ENCODE measurements around the gene APOB.

The APOB gene

DNA sequence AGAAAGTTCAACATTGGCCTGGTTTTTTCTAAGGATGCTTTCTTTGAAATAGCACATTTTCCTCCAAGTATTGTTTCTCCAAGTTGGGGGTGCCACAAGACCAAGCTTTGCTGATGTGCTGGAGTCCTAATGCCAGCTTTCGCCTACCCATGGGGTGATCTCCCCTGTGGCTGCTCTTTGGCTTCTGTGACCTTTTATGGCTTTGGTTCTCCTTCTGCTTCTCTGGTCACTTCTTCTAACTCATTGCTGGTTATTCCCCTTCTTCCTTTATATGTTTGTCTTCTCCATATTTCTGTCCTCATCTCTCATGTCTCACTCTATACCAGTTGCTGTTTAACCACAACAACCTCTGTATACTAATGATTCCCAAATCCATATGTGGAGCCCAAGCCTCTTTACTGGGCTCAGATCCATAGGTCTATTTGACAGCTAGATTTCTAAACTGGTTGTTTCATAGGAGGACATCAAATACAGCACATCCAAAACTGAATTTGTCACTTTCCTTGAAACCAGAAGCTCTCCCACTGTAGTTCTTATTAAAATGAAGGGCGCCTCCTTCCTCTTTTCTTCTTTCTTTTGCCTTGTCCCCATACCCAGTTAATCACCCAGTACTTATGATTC, 23.1 kb downstream of the APOB start:
- TF ChIP-seq GATA2 (IDR thresholded peaks at IDR 0.05; ENCODE audit: low read depth, low read length) (no peak), GATA3 (IDR thresholded peaks at IDR 0.05; ENCODE audit: low read depth, low read length) (no peak)

DNA sequence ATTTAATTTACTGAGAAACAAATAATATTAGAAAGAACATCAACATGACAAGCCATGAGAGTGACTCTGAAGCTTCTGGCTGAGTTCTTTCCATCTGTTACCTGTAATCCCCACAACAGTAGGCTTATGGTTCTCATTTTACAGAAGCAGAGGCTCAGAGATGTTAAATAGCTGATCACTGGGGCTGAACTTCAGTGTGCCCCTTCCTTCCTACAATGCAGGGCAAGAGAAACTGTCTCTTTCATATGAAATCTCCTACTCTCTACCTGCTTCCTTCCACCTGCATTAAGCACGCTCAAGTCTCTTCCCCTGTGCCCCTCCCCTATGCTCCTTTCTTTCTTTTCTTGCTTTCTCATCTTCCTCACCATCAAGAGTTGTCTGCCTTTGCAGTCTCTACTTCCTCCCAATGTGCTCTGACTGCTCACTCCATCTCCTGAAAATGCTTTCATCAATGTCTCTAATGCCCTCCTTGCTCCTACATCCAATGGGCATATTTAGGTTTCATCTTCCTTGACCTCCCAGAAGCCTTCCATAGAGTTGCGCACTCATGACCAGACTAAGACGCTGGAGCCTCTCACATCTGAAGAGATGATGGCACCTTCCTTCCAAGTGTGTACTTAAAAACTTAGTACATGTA, 23.7 kb downstream of the APOB start:
- TF ChIP-seq GATA3 (IDR thresholded peaks at IDR 0.05; ENCODE audit: low read depth, low read length) = no peak
- no peak for TF ChIP-seq GATA2 (IDR thresholded peaks at IDR 0.05; ENCODE audit: low read depth, low read length)

DNA sequence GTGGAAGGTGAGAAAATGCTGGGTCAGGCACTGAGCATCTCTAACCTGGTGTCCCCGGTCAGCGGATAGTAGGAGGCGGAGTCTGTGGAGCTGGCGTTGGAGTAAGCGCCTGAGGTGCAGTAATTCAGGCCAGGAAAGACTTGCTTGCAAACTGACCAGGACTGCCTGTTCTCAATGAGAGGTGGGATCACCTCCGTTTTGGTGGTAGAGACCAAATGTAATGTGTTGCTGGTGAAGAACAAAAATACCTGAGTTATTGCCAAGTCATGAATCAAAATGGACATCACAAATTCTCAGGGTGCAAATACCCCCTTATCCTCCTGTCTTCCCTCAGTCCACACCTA, 24.2 kb downstream of the APOB start:
- no peak for TF ChIP-seq GATA3 (IDR thresholded peaks at IDR 0.05; ENCODE audit: low read depth, low read length)
- TF ChIP-seq GATA2 (IDR thresholded peaks at IDR 0.05; ENCODE audit: low read depth, low read length) = no peak

DNA sequence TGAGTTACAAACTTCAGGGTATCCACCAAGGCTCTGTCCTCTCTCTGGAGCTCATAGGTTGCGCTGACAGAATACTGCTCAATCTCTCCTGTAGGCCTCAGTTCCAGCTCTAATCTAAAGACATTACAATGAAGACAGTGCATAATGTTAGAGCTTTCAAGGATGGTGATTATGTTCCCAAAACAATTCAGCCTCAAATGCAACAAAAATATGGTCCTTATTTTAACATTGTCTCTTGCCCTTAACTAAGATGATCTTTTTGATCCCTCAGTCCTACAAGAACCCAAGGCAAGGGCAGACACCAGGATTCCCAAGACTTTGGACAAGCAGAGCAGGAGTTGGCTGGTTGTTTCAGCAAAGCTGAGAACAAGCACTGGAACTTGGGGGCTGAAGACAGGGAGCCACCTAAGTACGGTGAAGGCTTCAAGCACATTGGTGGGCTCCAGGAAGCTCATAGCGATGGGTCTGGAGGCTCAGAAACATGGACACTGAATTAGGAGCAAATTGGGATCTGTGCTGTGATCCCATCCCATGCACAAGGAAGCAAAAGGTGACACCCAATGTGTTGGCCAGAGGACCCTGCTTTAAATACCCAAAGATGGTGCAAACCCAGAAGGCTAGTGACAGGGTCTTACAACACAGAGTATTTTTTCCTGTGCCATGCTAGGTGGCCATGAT, 24.7 kb downstream of the APOB start:
- TF ChIP-seq GATA2 (IDR thresholded peaks at IDR 0.05; ENCODE audit: low read depth, low read length) (no peak), GATA3 (IDR thresholded peaks at IDR 0.05; ENCODE audit: low read depth, low read length) (no peak)

DNA sequence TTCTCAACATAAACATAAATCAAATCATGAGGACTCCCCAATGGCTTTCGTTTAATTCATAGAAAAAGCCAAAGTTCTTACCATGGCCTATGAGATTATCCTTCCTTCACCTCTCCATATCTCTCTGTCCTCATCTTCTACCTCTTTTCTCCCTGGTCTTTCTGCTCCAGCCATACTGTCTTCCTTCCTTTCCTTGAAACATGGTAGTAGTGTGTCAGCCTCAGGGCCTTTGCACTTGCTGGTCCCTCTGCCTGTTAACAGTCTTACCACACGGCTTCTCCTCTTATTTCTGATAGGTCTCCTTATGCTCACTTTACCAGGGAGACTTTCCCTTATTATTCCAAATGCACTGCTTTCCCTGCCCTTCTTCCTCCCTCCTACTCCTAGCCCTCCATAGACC, 25.6 kb downstream of the APOB start:
- no peak for TF ChIP-seq GATA2 (IDR thresholded peaks at IDR 0.05; ENCODE audit: low read depth, low read length)
- TF ChIP-seq GATA3 (IDR thresholded peaks at IDR 0.05; ENCODE audit: low read depth, low read length) = no peak

DNA sequence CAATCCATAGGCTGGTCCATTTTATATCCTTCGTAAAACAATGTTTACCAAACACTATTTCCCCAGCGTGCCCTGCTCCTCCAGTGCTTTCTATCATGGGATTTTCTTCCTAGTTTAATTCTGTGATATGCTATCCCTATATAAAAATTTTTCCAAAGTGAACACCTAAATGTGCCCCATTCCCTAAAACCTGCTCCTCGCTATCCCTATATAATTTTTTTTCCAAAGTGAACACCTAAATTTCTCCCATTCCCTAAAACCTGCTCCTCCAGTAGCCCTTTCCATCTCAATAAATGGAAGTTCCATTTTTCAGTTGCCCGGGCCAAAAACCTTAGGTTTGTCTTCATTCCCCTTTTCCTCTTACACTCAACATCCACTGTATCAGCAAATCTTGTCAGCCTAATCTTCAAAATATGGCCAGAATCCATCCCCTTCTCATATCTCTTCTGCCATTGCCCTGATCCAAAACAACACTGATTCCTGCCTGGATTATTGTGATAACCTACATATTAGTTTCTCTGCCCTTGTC, 26.1 kb downstream of the APOB start:
- no peak for TF ChIP-seq GATA2 (IDR thresholded peaks at IDR 0.05; ENCODE audit: low read depth, low read length)
- no peak for TF ChIP-seq GATA3 (IDR thresholded peaks at IDR 0.05; ENCODE audit: low read depth, low read length)

DNA sequence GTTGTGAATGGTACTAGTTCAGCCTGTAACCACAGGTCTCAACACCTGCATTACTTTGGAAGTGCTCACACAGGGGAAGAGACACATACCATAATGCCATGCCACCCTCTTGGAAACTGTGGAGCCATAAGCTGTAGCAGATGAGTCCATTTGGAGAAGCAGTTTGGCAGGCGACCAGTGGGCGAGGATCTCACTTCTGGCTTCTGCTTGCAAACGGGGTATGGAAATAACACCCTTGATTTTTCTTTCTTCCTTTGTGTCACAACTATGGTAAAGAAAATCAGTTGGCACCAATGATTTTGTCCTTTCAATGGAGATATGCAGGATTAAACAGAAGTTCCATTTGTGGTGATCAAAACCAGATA, 28.6 kb downstream of the APOB start:
- TF ChIP-seq GATA3 (IDR thresholded peaks at IDR 0.05; ENCODE audit: low read depth, low read length) = no peak
- TF ChIP-seq GATA2 (IDR thresholded peaks at IDR 0.05; ENCODE audit: low read depth, low read length) = no peak

DNA sequence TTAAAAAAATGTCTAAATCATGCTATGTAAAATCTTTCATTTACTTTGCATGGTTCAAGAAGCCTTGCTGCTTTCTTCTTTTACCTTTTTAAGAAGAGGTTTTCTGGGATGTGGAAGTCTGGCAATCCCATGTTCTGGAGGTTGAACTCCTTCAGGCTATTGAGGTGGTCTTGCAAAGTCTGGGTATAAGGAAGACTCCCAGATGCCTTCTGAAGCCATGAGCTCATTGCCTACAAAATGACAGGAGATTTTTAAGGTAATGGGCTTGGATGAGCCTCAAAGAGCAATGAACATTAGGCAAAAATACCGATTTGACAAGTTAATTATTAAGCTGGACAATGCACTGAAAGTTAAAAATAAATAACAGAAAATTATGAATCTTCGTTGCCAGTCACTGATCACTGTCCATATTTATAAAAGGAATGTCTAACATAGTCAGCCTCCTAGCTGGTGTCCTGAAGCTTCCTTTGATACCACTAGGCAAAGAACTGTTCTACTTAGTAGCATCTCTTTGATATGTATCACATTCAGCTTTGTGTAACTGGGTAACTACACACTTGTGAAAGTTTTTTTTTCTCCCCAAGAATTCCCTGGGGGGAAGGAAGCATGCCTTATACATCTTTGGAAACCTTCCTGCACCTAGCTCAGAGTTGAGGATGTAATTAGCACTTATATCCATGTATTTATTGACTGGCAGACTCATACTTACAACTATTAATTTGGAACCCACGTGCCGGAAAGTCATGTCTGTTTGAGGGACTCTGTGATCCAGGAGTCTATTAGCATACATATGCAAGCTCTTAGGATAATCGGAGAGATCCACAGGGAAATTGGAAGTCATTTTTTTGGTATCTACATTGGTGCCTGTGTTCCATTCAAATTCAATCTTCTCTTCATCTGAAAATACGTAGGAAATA, 29.3 kb downstream of the APOB start:
- TF ChIP-seq GATA3 (IDR thresholded peaks at IDR 0.05; ENCODE audit: low read depth, low read length) (no peak), GATA2 (IDR thresholded peaks at IDR 0.05; ENCODE audit: low read depth, low read length) (no peak)

DNA sequence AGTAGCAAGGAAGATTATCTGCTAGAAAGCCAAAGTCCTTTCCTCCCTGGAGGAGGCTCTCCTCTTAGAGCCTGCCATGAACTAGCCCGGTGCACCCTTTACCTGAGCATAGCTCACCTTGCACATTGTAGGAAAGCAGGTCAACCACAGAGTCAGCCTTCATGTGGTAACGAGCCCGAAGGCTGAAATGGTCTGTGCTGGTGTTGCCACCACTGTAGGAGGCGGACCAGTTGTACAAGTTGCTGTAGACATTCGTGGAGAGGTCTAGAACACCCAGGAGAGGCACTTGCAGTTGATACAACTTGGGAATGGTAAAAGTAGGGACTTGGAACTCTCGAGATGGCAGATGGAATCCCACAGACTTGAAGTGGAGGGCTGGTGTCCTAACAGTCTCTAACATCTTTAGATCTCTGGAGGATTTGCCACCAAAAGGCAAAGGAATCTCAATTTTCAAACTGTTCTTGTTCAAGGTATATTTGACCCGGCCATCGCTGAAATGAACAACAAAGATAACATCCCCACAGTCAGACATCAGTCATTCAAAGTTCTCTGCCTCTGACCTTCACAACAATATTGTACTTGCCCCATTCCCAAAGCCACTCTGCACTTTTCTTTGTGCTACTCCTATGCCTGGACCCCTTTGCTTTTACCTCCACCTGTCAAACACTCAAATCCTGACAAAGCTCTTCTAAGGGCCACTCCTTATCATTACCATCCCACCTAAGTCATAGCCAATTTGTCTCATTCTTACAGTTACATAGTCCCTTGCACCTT, 30.6 kb downstream of the APOB start:
- no peak for TF ChIP-seq GATA2 (IDR thresholded peaks at IDR 0.05; ENCODE audit: low read depth, low read length)
- no peak for TF ChIP-seq GATA3 (IDR thresholded peaks at IDR 0.05; ENCODE audit: low read depth, low read length)

DNA sequence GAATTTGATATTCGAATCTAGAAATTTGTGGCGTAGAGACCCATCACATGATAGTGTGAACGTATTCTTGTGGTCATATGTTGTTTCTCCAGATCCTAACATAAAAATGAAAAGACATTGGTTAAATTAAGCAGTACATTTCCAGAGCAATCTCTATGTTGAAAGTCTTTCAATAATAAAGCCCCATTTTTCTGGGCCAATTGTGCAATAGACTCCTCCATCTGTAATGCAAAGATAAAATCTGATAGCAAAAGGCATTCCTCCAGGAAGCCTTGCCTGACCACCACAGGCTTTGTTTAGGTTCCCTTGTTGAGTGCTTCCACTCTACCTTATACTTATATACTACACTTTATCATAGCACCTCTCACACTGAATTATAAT, 31.3 kb downstream of the APOB start:
- TF ChIP-seq GATA2 (IDR thresholded peaks at IDR 0.05; ENCODE audit: low read depth, low read length) (no peak), GATA3 (IDR thresholded peaks at IDR 0.05; ENCODE audit: low read depth, low read length) (no peak)

DNA sequence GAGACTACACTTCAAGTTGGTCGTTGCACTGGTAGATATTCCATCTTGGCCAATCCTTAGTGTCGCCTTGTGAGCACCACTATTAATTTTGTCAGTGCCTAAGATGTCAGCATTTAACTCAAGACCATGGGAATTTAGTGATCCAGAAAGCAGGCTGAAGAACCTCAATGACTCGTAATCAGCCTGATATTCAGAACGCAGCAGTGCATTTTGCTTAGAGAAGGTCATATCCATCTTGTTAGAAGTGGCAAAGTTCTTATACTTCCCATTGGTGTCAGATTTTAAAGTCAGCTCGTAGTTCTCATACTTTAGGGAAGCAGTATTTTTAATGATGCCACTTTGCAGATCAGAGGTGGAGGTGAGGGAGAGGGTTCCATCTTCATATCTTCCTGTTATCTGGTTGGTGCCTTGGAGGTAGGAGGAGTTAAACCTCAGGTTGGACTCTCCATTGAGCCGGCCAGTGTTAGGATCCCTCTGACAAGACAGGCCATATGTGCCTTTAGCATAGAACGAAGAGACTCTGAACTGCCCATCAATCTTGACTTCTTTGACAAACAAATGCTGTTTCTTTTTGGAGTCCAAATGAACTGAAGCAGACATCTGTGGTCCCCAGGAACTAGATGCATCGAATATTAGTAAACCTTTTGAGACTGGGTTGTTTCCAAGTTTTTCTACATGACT, 31.9 kb downstream of the APOB start:
- no peak for TF ChIP-seq GATA3 (IDR thresholded peaks at IDR 0.05; ENCODE audit: low read depth, low read length)
- TF ChIP-seq GATA2 (IDR thresholded peaks at IDR 0.05; ENCODE audit: low read depth, low read length) = no peak

DNA sequence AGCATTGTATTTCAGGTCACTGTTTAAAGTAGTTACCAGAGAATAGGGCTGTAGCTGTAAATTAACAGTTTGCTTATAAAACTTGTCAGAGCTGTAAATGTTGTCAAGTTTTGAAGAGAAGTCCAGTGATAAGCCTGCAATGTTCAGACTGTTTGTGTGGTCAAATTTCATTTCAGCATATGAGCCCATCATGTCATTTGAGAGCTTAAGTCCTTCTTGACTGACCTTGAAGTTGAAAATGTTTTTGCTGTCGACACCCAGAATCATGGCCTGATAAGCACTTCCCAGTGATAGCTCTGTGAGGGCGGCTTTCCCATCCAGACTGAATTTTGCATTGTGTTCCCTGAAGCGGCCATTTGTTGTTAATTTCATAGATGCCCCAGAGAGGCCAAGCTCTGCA, 32.4 kb downstream of the APOB start:
- no peak for TF ChIP-seq GATA3 (IDR thresholded peaks at IDR 0.05; ENCODE audit: low read depth, low read length)
- TF ChIP-seq GATA2 (IDR thresholded peaks at IDR 0.05; ENCODE audit: low read depth, low read length) = no peak
